ENCODE results near the gene ERC2. TPM values are rescaled to one million over a fixed set of nuclear protein-coding genes. Genes with fewer than 3 reads are reported as not detected.
A peak's percentile ranks its signal among the peaks of the same experiment; 100 is the strongest.

The ERC2 gene
- polyA plus RNA-seq, 3 donors = not detected

- intact Hi-C loops (cut with micrococcal nuclease) = no loop called here
- no peak overlapping the region for H3K4me3 Mint-ChIP-seq
- H3K9me3 Mint-ChIP-seq = peaks cover 0 to 7% (median 2%) of the 10 kb centered on the region in 7 donors
Measured at GRCh38 chr3:55668359-55668758, 799.9 kb downstream of the ERC2 start.

GRCh38 chr3:55664387-55664786 lies 803.9 kb downstream of the ERC2 start:
- H3K4me1 Mint-ChIP-seq = no peaks in the 10 kb centered on the region
- Histone ChIP-seq H3K36me3 (replicated peaks in 1 of 2; ENCODE audit: control insufficient read depth in 1 of 2, insufficient read depth in 2 of 2, low read length in 2 of 2) (no peaks in the 10 kb centered on the region), H3K9ac (ENCODE audit: insufficient read depth, low read length, poor library complexity, severe bottlenecking) (no peak overlapping the region), H3K27ac (ENCODE audit: low read depth in 1 of 2, low read length in 2 of 2) (no peak overlapping the region), H2AFZ (ENCODE audit: insufficient read depth, low read depth, low read length, poor library complexity, severe bottlenecking) (no peak overlapping the region), H3K4me3 (replicated peaks in 1 of 3; ENCODE audit: low read depth in 2 of 3, low read length in 3 of 3) (no peak overlapping the region), H3K4me2 (replicated peaks; ENCODE audit: extremely low read depth, low read length, poor library complexity, severe bottlenecking) (no peak overlapping the region), H3K79me2 (ENCODE audit: insufficient read depth, low read length) (no peaks in the 10 kb centered on the region), H3K9me3 (replicated peaks in 1 of 2; ENCODE audit: control insufficient read depth in 1 of 2, insufficient read depth in 1 of 2, low read length in 2 of 2) (no peaks in the 10 kb centered on the region), H3K4me1 (ENCODE audit: control insufficient read depth in 1 of 2, insufficient read depth in 2 of 2, low read length in 2 of 2) (no peaks in the 10 kb centered on the region), H4K20me1 (ENCODE audit: insufficient read depth, low read length) (no peaks in the 10 kb centered on the region), H3K27me3 (ENCODE audit: control insufficient read depth in 2 of 2, insufficient read depth in 2 of 2, low read length in 2 of 2) (no peaks in the 10 kb centered on the region)
- no peak overlapping the region for H3K4me3 Mint-ChIP-seq
- DNase-seq = no peak
- no peak overlapping the region for H3K27ac Mint-ChIP-seq
- no peaks in the 10 kb centered on the region for H3K36me3 Mint-ChIP-seq
- peaks cover 2 to 6% (median 4%) of the 10 kb centered on the region in 3 donors for H3K27me3 Mint-ChIP-seq (ENCODE audit: low read depth in 3 of 3)
- TF ChIP-seq CTCF (IDR thresholded peaks at IDR 0.05) = no peak
- H3K9me3 Mint-ChIP-seq = peaks cover 0 to 4% (median 0%) of the 10 kb centered on the region in 7 donors
- intact Hi-C loops (cut with micrococcal nuclease) = no loop called here
- 84% methylated on average over 4 of the region's 14 CpGs for WGBS (ENCODE audit: insufficient coverage)

More at GRCh38 chr3:55668359-55668758, 799.9 kb downstream of the ERC2 start:
- Mint-ChIP-seq H3K4me1 (peaks cover 4% of the 10 kb centered on the region), H3K36me3 (no peaks in the 10 kb centered on the region), H3K27ac (peak overlapping the region in 1 of 7 donors; percentile 27), H3K27me3 (ENCODE audit: low read depth in 3 of 3) (peaks cover 1 to 2% (median 2%) of the 10 kb centered on the region in 3 donors)
- Histone ChIP-seq H3K27me3 (ENCODE audit: control insufficient read depth in 2 of 2, insufficient read depth in 2 of 2, low read length in 2 of 2) (no peaks in the 10 kb centered on the region), H3K36me3 (replicated peaks in 1 of 2; ENCODE audit: control insufficient read depth in 1 of 2, insufficient read depth in 2 of 2, low read length in 2 of 2) (no peaks in the 10 kb centered on the region), H3K4me1 (ENCODE audit: control insufficient read depth in 1 of 2, insufficient read depth in 2 of 2, low read length in 2 of 2) (no peaks in the 10 kb centered on the region), H4K20me1 (ENCODE audit: insufficient read depth, low read length) (no peaks in the 10 kb centered on the region), H3K9ac (ENCODE audit: insufficient read depth, low read length, poor library complexity, severe bottlenecking) (no peak overlapping the region), H3K9me3 (replicated peaks in 1 of 2; ENCODE audit: control insufficient read depth in 1 of 2, insufficient read depth in 1 of 2, low read length in 2 of 2) (no peaks in the 10 kb centered on the region), H3K79me2 (ENCODE audit: insufficient read depth, low read length) (no peaks in the 10 kb centered on the region), H3K4me3 (replicated peaks in 1 of 3; ENCODE audit: low read depth in 2 of 3, low read length in 3 of 3) (no peak overlapping the region), H3K4me2 (replicated peaks; ENCODE audit: extremely low read depth, low read length, poor library complexity, severe bottlenecking) (no peak overlapping the region), H3K27ac (ENCODE audit: low read depth in 1 of 2, low read length in 2 of 2) (no peak overlapping the region), H2AFZ (ENCODE audit: insufficient read depth, low read depth, low read length, poor library complexity, severe bottlenecking) (no peak overlapping the region)
- no peak for DNase-seq
- 94% methylated on average over 3 of the region's 4 CpGs for WGBS (ENCODE audit: insufficient coverage)
- TF ChIP-seq CTCF (IDR thresholded peaks at IDR 0.05) = no peak

All from CD14-positive monocyte (primary cell).